GM12865 (cell line): Measurements from ENCODE around the gene PNRC1.
A peak's percentile ranks its signal among the peaks of the same experiment; 100 is the strongest.

ENCODE experiments used
- DNase-seq: peaks from one replicate; pipeline ENCODE4 v3.0.0; 2010; ENCODE audit warnings: low read depth
- H3K4me3 ChIP-seq: 2 replicates; pipeline ENCODE4 v1.5.1; 2011; ENCODE audit warnings: mild to moderate bottlenecking, low read depth, low read length, control low read depth
- TF ChIP-seq, protein P1 (sequence below): IDR thresholded peaks from 2 replicates; pipeline ENCODE4 v1.5.1; 2011; ENCODE audit warnings: low read length, control low read depth, low read depth, inconsistent platforms; ENCODE audit not compliant: insufficient read depth; ENCODE audit errors: missing control alignments

The PNRC1 gene

DNA sequence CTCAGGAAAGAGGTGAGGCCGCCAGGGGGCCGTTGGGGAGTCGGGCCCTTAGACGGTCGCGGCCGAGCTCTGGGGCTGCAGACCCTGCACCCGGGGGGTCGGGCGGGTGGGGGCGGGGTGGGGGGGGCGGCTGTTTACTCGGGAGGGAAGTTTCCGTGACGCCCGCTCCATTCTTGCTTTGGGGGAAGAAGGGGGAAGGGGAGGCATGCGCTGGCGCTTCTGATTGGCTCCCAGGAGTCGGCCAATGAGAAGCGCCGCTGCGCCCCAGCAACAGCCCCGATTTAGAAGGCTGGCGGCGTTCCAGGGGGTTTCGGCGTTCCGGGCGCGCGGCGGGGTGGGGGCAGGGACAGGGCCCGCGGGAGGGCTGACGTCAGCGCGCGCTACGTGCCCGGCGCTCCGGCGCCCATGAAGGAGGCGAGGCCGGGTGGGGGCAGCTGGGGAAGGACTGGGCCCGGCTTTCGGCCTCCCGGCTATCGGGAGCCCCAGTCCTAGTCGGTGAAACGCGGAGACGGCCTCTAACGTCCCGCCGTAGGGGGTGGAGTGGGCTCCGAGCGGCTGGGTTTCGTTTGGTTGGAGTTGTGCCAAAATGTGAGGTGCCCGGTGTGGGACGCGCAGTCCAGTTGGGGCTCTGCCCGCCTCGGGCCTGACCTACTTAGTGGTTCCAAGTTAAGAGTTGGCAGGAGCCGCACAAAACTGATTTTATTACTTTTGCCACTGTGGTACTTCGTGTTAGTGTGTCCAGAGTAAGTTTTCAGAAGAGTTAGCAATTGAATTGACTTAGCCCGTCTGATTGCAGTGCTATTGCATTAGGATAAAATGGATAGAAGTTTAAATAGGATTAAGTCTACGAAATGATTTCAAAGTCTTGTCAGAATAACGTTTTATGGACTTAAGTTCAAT, 1.1 kb downstream of the PNRC1 start:
- peak; percentile 99 for DNase-seq
- peak overlapping the region; percentile 94 for H3K4me3 ChIP-seq
- TF ChIP-seq, protein P1, sequence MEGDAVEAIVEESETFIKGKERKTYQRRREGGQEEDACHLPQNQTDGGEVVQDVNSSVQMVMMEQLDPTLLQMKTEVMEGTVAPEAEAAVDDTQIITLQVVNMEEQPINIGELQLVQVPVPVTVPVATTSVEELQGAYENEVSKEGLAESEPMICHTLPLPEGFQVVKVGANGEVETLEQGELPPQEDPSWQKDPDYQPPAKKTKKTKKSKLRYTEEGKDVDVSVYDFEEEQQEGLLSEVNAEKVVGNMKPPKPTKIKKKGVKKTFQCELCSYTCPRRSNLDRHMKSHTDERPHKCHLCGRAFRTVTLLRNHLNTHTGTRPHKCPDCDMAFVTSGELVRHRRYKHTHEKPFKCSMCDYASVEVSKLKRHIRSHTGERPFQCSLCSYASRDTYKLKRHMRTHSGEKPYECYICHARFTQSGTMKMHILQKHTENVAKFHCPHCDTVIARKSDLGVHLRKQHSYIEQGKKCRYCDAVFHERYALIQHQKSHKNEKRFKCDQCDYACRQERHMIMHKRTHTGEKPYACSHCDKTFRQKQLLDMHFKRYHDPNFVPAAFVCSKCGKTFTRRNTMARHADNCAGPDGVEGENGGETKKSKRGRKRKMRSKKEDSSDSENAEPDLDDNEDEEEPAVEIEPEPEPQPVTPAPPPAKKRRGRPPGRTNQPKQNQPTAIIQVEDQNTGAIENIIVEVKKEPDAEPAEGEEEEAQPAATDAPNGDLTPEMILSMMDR: peak; percentile 13

DNA sequence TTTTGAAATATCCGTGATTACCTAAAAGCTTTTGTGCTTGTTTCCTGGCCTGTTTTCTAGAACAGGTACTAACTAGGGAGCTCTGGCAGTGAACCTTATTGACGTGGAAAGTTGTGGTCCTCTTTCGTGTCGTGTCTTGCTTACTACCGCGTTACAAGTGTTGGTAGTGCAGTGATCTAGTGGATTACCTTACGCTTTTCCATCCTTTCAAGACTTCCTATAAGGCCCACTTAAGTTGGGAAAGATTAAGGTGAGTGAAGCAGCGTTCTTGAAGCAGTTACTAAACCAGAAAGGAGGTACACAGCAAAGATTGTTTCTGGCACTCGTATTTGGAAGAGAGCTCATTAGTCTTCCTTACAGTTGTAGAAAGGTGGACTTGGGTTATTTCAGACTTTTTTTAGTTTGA, 1.9 kb downstream of the PNRC1 start:
- peak; percentile 37 for DNase-seq
- peak overlapping the region; percentile 94 for H3K4me3 ChIP-seq
- TF ChIP-seq, protein P1: no peak

DNA sequence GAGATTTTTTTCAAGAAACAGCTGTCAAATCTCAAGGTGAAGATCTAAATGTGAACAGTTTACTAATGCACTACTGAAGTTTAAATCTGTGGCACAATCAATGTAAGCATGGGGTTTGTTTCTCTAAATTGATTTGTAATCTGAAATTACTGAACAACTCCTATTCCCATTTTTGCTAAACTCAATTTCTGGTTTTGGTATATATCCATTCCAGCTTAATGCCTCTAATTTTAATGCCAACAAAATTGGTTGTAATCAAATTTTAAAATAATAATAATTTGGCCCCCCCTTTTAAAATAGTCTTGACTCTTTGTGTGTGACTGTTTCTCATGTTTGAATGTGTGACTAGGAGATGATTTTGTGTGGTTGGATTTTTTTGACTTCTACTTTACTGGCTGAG, 4.0 kb downstream of the PNRC1 start:
- TF ChIP-seq, protein P1: no peak
- no peak overlapping the region for H3K4me3 ChIP-seq

DNA sequence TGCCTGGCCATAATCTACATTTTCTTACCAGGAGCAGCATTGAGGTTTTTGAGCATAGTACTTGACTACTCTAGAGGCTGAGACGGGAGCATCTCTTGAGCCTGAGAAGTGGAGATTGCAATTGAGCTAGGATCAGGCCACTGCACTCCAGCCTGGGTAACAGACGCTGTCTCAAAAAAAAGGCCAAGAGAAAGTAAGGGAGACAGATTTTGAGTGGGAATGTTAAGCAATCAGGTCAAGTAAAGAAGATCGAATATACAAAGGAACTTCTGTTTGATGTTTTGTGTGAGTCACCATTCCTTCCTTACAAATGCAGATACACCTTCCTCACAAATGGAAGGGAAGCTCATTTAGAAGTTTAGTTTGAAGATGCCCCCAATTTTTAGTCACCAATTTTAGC, 4.4 kb downstream of the PNRC1 start:
- TF ChIP-seq, protein P1: no peak
- DNase-seq: no peak
- H3K4me3 ChIP-seq: no peak overlapping the region

More for the DNA sequence above, 4.0 kb downstream of the PNRC1 start:
- DNase-seq: no peak

DNA sequence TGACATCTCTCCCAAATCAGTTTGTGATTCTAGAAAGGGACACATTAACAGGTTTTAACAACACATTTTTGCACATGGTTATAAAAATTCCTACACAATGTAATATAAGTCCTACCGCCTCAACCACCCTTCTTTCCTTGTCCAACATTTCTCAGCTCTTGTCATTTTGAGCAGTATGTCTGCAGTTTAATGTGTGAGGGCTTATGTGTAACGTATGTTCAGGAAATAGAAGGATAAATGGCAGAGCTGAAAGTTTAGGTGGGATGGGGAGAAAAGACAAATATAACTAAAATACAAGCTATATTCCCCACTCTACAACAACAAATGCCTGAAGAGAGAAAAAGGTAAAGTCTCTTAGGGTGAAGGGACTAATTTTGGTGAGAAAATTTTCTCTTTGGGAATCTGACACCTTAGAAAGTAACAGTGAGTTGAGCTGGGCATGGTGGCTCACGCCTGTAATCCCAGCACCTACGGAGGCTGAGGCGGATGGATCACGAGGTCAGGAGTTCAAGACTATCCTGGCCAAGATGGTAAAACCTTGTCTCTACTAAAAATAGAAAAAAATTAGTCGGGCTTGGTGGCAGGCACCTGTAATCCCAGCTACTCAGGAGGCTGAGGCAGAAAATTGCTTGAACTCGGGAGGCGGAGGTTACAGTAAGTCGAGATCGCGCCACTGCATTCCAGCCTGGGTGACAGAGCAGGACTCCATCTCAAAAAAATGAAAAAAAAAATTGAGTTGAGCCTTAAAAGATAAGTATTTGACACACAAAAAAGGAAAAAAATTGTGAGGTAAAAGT, 5.1 kb downstream of the PNRC1 start:
- TF ChIP-seq, protein P1: no peak
- no peak overlapping the region for H3K4me3 ChIP-seq
- no peak for DNase-seq

DNA sequence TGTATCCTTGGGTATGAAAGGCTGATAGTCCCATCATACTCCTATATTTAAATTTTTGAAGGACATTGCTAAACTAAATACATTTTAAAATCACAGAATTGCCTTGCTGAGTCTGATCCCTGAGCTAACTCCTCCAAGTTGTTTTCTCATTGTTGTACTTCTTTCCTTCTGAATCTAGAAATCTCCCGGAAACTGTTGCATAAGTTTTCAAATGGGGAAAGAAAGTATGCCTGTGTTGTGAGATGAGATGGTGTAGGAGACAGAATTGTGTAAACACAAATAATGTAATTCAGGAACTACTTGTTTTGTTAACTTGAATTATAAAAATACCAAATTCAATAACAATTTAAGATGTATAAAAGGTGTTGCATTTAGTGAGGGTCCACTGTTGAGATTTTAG, 7.3 kb downstream of the PNRC1 start:
- no peak for DNase-seq
- TF ChIP-seq, protein P1: no peak

More for the DNA sequence above, 7.3 kb downstream of the PNRC1 start:
- H3K4me3 ChIP-seq: no peak overlapping the region
